NCI-H748 (cell line): Measurements from ENCODE around the gene PARD3.
"Not testable (repeated sequence)": the region's sequence is repeated elsewhere in the genome, so short reads cannot be mapped to it uniquely, and the experiment has no call there.

Experiments
- DNase-seq: peaks from one replicate; lab custom pipeline; 2025; ENCODE audit not compliant: unreplicated experiment; lab: John Stamatoyannopoulos, UW

The PARD3 gene

DNA sequence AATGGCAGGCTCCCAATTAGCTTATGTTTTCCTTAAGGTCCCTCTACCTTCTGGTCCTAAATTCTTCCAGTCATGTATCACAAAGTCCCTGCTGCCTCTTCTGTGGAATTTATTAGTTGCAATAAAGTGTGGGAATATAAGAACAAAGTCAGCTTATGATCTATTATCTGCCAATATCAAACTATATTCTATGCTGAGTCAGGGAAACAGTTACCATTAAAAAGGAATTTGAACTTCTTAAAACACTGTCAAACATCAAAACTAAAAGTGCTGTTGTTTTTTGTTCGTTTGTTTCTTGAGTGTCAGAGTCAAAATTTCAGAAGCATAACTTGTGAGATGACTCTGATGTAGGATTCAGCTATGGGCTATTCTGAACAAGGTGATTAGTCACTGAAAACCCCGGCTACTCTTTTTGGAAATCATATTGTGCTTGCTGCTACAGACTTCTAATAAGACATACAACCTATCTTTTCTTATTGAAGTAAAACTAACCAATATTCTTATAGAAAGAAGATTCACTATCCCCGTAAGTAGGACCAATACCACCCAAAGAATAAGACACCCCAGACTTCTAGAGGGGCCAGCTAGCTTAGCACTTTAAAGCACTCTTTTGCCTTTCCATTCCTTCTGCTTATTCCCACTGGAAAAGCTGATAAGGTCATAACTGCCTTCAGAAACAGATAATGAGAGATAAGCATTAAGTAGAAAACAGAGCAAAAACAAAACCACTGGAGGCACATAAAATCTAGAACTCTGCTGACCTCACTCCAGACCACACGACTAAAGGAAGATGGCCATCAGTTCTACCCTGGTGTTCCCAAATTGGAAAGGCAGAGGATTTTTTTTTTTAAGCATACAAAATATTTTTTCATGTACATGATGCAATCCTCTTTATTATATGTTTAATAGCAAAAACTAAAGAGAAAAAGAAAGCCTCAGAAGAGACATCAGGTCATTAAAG lies 370.6 kb downstream of the PARD3 start:
- DNase-seq: no peak

DNA sequence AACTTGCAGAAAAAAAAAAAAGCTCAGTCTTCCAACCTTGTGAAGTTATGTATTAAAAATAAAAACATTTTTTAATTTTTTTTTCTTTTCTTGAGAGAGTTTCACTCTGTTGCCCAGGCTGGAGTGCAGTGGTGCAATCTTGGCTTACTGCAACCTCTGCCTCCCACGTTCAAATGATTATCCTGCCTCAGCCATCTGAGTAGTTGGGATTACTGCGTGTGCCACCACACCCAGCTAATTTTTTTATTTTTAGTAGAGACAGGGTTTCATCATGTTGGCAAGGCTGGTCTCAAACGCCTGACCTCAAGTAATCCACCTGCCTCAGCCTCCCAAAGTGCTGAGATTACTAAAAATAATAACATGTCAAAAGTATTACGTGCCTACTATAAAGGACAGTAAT lies 375.7 kb downstream of the PARD3 start:
- DNase-seq: not testable (repeated sequence)

DNA sequence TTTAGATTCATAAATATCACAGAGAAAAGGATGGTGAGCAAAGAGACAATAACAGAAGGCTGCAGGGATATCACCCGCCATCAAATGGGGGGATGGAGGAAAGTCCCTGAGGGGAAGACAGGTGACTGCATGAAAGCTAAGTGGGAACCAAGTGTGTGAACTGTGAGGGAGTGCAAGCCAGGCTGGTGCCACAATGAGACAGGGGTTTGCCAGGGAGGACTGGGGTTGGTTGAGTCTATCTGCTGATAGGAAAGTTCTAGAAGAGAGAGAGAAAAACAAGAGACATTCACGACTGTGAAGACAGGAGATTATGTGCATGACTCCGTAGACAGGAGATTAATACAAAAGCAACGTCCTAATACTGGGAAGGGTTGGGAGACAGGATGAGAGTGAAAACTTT lies 376.4 kb downstream of the PARD3 start:
- no peak for DNase-seq

DNA sequence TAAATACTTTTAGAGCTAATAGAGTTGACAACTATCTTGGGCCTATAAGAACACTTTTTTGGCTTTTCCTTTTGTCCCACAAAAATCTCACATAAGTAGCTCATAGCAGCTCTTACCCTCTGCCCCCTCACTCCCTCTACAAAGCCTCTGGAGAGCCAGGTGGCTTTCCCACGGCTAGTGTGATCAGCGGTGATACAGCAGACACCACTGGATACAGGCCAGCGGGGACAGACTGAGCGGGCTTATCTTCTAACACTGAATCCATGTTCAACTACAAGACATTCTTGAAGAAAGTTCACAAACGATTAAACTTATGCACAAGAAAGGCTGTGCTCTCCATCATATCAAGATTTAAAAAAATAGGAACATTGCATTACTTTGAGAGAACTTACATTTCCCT lies 377.2 kb downstream of the PARD3 start:
- no peak for DNase-seq

DNA sequence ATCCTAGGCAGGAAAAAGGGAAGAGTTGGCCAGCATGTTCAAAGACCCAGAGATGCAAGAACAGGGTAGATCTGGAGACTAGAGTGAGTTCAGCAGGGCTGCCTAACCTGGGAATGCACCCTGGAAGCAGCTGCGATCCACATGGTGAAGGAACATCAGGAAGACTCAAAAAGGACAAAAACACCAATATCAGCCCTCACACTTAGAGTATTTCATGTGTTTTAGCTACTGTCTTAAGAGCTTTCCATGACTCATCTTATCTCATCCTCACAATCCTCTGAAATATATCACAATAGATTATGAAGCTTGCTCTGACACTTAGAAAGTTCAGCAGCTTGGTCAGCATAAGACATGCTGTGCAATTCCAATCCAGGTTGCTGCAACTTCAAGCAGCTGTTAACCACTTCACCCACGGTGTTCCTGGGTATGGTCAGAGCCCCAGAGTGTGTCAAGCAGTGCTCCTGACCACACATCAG lies 380.9 kb downstream of the PARD3 start:
- DNase-seq: no peak

DNA sequence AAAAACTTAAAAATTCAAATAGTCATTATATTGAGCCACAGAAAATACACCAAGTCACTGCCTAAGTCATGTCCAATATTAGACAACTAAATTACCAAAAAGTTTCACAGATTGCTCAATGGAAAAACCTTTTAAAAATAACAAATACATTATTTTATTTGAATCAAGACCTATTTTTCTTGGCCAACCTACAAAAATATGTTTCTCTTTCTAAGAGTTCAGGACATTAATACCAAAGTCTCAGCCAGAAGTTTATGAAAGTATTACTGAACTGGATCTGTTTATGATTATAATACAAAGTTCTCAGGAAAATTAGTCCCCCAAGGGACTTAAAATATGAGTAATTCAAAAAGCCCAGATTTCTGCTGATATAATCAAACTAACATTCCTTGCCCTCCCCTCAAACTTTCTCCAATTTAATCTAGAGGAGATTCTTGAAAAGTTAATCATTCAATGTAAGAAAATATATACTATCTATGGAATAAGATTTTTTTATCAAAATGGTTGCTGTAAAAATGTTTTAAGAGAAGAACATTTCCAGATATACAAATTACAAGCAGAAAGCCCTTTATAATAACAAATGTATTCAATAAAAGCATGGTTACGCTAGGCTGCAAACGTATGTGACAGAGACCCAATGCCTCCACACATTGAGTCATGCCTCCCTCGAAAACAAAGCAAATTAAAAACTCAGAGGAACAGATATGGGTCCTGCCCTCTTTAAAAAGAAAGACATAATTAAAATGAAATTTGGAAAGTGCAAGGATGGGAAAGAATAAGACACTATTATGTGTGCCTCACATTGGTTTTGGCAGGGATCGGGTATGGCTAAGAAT lies 381.6 kb downstream of the PARD3 start:
- DNase-seq: no peak

DNA sequence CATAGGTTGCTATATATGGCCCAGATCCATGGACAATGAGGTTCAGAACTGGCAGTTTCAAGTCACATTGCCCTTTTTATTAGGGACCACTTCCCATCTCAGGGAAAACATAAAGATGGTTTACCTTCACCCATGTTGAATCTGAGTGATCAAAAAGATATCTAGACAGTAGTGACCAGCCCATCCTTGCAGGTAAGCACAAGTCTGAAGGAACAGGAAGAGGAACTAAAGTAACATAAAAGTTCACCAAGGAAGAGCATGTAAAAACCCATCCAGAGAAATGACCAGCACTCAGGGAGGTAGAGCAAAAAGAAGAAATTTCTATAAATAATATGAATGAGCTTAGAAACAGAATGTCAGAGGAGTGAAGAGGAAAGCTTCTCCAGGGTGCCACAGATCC lies 382.5 kb downstream of the PARD3 start:
- no peak for DNase-seq

DNA sequence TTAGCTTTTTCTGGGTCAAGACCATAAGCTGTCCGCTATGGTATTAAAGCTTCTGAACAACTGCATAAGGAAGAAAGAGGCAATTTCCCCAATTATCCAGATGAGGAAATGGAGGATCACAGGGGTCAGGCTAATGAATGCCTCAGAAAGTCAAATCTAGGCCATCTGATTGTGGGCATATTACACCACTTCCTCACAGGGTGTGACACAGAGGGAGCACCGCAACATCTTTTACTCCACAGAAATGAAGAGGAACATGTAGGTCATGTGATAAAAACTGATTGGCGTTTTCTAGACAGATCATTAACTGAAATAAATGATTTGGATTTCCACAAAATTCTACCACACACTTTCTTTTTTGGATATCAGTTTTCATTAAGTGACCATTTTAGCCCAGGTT lies 384.4 kb downstream of the PARD3 start:
- no peak for DNase-seq

DNA sequence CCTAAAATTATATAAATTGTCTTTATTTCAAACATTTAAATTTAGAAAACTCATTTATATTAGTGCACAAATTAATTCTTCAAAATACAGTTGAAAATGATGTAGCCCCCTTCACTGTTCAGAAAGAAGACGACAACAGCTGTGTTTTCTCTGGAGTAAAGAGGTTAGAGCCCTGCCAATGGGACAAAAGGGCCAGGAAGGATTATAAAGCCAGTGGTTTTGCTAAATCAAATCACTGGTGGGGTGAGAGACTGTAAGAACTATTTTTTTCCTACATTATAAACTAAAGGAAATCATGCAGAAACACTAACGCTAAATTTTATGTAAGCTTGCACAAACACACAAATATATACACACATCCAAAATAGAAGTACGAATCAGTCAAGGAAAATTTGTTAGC lies 386.6 kb downstream of the PARD3 start:
- no peak for DNase-seq

DNA sequence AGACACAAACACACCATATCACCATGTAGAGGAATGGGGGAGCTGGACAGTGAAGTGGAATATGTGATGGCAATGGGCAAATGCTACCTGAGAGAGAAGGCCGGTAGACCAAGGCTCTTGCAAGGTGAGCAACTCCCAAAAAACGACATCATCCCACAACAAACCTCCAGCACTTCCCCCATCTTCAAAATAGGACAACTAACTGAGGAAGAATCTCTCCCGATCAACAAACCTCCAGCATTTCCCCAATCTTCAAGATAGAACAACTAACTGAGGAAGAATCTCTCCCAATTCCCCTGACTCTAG lies 387.2 kb downstream of the PARD3 start:
- no peak for DNase-seq

DNA sequence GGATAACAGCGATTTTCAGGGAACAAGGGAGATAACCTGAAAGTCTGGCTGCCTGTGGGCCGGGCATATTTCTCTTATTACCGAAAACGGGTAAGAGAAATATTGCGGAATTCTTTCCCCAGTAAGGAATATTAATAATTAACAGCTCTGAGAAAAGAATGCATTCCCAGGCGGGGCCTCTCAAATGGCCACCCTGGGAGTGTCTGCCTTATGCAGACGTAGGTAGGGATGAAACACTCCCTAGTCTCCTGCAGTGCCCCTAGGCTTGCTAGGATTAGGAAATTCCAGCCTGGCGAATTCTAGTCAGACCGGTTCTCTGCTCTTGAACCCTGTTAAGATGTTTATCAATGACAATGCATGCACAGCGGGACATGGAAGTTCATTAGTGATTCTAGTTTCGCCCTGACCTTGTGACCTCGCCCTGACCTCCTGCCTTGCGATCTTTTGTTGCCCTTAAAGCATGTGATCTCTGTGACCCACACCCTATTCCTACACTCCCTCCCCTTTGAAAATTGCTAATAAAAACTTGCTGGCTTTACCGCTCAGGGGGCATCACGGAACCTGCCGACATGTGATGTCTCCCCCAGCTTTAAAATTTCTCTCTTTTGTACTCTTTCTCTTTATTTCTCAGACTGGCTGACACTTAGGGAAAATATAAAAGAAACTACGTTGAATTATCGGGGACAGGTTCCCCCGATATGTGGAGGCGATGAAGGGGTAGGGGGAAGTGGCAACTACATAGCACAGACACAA lies 387.8 kb downstream of the PARD3 start:
- peak; percentile 60 for DNase-seq

DNA sequence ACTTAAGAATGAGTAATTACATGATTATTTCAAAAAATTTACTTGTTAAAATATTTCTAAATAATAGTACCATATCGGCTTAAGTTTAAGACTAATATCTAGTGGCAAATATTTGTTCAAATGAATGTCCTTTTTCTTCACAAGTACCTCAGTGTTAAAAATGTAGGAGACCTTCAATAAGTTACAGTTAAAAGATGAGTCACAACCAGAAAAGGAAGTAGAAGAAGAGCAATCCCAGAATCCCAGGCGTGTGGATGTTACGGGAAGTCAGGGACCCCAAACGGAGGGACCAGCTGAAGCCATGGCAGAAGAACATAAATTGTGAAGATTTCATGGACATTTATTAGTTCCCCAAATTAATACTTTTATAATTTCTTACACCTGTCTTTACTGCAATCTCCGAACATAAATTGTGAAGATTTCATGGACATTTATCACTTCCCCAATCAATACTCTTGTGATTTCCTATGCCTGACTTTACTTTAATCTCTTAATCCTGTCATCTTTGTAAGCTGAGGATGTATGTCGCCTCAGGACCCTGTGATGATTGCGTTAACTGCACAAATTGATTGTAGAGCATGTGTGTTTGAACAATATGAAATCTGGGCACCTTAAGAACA lies 388.4 kb downstream of the PARD3 start:
- not testable (repeated sequence) for DNase-seq

DNA sequence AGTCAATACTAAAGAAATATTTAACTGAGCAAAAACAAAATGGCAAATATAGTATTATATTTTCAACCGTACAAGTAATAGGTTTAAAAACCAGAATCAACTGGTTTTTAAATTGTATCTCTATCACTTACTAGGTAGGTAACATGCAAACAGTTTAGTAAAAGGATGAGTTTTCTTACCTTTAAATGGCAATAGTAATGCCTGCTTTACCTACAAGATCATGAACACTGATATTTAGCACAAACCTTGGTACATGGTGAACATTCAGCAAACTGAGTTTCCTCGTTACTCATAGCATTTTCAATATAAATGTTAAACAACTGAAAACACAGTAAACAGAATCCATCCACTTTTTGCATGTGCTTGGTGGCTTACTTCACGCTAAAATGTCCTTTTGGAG lies 389.1 kb downstream of the PARD3 start:
- DNase-seq: no peak

DNA sequence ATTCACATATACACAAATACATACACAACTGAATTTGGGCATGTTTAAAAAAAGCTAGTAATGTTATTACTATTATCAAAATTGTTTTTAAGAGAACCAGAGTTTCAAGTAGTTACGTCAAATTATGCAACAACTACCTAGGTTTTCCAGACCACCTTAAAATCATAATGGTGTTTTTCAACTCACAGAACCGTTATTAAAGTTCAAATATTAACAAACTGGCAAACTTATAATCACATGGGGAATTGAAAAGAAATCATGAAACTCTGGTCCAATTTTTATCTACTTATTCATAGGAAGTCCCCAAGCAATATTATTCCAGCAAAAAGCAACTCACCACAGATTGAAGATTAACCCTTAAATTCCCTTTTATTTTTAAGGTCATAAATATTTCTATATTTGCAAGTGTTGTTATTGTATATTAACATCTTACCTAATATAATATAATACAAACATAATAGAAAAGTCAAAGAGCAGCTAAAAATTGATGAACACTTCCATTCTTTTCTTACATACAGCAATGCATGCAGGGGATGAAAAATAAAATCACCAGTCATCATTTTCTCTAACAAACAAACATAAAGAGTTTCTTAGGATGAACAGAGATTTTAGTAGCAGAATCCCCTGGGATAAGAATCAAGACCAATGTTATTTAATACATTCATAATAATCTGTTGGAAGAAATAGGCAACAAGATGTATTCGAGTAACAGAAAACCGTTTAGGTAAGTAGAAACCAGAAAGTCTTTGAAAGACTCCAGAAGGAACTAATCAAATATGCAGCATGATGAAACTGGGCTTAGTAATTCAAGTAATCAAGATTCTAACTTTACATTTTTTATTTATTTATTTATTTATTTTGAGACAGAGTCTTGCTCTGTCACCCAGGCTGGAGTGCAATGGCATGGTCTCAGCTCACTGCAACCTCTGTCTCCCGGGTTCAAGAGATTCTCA lies 391.1 kb downstream of the PARD3 start:
- no peak for DNase-seq

DNA sequence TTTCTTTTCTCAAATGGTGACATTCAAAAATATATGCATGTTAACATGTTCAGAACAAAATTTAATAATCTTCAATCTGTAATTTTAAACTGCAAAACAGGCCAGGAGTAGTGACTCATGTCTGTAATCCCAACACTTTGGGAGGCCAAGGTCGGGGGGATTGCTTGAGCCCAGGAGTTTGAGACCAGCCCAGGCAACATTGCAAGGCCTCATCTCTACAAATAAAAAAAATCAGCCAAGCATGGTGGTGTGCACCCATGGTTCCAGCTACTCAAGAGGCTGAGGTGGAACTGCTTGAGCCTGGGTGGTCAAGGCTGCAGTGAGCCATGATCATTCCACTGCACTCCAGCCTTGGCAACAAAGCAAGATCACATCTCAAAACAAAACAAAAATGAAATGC lies 394.3 kb downstream of the PARD3 start:
- DNase-seq: no peak

DNA sequence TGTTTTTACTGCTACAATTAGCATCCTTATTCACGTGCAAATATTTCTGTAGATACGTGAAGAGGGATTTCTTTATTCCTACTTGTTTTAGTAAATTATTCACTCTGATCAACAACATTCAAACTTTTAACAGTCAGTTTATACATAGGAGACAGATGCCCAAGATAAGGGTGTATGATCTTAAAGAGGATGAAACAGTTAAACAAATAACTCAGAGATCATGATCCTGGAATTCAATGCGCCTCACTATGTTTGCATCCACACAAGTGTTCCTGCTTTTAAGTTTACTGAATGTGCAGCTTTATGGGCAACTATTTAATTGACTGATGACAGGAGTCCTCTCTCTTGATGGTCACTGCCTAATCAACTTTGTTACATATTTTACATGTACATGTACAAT lies 394.8 kb downstream of the PARD3 start:
- DNase-seq: no peak

DNA sequence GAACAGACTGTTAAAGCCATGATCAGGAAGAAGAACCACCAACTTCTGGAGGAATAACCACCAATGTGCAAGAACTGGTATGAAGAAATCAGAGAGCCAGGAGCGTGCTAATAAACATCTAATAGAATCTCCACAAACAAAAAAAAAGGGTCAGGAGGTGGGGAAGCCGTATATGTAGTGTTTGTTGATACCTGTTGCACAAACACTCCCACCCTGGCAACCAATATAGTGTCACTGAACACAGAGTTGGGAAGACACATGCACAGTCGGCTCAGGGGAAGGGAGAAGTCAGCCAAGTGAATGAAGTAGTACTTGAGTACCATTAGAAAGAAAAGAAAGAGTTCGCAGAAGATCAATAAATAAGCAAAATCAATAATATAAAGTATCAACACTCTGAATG lies 400.1 kb downstream of the PARD3 start:
- peak; percentile 4 for DNase-seq

DNA sequence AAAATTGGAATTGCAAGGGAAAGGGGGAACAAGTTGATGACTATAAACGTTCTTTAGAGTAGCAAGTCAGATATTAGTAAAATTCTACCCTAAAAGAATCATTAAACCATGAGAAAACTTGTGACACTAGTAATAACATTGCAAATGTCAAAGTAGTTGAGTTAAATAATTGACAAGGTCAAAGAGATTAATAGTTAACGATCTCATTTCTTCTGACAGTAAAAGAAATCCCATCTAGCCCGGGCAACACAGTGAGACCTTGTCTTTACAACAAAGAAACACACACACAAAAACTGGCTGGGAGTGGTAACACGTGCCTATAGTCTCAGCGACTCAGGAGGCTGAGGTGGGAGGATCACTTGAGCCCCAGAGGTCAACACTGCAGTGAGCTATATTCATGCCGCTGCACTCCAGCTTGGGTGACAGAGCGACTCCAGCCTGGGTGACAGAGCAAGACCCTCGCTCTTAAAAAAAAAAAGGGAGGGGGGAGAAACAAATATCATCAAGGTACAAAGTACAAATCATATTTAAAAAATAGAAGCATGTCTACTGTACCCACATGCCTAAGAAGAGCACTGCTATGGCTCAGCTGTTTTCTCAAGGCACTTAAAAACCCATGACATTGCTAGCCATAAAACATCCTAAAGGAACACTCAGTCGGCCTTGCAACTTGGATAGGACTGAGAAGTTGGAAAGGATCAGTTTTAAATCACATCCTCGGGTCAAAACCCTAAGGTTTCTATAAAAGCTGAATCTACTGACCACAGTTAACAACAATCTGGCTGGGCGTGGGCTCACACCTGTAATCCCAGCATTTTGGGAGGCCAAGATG lies 401.1 kb downstream of the PARD3 start:
- DNase-seq: no peak

DNA sequence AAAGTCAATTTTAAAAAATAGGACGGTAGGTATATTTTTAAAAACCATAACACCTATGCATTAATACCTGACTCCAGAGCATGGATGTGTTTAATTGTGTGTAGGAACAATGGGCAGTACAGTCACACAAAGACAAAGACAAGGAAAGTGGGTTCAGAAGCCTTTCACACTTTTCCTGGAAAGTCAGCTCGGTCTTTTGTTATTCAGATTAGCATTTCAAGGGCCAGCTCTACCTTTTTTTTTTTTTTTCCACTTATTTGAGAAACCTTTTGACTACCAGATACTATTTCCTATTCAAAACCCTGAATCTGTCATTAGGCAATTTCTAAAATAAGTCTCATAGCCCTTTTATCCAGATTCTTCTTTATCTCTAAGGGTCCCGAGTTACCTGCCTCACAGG lies 401.9 kb downstream of the PARD3 start:
- peak; percentile 40 for DNase-seq
